ENCODE measurements around the gene FCMR. TPM values are rescaled to one million over a fixed set of nuclear protein-coding genes. Genes with fewer than 3 reads are reported as not detected.

Gene FCMR
- total RNA-seq, 1 donor from 2014 or later, result 6.3 TPM

DNA sequence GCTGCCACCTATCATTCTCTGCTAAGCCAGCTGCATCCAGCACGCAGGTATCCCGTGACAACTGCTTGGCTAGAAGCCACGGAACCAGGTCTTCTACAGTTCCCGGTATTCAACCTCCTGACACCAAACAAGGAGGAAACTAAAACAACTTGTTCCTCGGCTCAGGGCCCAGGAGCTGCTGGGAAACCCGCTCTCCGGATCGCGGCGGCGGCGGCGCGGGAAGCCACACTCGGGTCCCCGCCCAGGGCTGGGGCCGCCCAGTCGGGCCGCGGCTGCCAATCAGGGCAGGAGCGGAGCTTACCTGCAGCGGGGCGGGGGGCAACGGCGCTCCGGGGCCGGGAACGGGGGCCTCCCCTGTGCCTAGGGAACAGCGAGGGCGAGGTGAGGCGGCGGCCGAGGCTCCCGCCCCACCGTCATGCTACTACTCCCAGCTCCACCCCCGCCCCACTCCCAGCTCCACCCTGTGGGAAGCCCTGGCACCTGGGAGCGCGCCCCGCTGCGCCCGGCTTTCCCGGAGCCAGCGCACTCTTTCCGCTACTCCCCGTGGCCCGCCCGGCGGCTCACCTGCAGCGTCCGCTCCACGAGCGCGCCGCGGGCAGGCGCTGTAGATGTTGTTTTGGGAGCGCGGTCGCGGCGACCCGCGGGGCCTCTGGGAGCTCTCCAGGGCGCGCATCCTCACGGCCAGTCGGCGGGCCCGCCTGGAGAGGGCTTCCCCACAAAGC is 12.4 kb downstream of the FCMR start:
- ATAC-seq (peak; percentile 55), DNase-seq (ENCODE audit: missing footprints) (no peak)
- intact Hi-C loops (cut with DNase I), result no loop called here

DNA sequence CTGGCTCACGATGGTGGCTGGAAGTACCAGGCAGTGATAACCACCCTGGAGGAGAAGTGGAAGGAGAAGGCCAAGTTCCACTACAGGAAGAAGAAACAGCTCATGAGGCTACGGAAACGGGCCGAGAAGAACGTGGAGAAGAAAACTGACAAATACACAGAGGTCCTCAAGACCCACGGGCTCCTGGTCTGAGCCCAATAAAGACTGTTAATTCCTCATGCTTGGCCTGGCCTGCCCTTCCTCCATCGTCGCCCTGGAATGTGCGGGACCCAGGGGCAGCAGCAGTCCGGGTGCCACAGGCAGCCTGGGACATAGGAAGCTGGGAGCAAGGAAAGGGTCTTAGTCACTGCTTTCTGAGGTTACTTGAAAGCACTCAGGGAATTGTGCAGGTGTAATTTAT is 13.7 kb downstream of the FCMR start:
- ATAC-seq (no peak), DNase-seq (ENCODE audit: missing footprints) (no peak)
- intact Hi-C loops (cut with DNase I), result no loop called here

DNA sequence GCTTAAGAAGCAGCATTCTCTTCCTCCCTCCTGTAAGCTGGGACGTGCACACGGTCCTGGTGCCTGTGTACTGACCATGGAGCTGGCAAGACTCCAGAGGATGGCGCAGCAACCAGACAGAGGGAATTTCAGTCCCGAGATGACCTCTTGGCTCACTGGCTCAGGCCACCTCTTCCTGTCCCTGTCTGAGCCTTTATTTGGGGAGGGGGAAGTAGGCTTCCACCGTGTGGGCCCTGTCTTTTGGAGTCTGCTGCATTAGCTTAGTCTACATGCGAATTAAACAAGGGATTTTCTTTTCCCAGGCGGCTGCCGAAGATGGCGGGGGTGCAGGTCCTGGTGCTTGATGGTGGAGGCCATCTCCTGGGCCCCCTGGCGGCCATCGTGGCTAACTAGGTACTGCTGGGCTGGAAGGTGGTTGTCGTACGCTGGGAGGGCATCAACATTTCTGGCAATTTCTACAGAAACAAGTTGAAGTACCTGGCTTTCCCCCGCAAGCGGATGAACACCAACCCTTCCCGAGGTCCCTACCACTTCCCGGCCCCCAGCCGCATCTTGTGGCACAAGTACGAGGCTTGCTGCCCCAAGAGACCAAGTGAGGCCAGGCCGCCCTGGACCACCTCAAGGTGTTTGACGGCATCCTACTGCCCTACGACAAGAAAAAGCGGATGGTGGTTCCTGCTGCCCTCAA is 14.3 kb downstream of the FCMR start:
- ATAC-seq (no peak), DNase-seq (ENCODE audit: missing footprints) (no peak)
- intact Hi-C loops (cut with DNase I), result no loop called here

DNA sequence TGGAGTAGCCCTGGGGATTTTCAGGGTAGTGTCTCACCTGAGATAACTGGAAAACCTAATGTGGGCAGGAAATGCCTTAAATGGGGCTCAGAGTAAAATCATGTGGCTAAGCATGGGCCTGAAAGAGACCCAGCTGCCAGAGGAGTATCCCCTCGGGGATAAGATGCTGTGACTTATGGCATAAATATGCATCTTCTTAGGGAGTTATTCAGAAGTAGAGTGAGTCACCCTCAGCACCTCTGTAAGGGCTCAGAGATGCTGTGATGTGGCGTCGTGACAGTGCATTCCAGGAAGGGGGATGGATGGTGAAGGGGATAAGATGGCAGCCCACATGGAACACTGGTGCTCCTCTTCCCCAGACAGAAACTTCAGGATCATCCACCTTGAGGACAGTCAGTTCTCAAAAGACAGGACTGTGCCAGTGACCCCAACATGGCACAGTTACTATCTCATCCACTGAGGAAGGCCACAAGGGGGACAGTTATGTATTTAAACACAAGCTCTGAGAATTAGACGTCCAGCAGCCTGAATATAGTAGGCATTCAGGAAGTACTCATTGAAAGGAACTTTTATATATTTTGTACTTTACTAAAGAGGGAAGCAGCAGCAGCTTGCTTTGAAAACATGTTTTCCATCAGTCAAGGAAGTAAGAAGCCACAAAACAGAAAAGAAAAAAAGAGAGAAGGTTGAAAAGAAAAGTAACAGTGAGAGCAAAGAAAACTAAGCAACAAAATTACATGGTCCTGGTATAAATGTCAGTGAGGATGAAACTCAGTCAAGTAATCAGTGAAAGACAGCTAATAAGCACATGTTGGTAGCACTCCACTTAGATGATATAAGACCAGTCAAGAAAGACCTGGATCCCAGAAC is 16.2 kb downstream of the FCMR start:
- intact Hi-C loops (cut with DNase I), result no loop called here
- DNase-seq (ENCODE audit: missing footprints), result no peak
- no peak for ATAC-seq

DNA sequence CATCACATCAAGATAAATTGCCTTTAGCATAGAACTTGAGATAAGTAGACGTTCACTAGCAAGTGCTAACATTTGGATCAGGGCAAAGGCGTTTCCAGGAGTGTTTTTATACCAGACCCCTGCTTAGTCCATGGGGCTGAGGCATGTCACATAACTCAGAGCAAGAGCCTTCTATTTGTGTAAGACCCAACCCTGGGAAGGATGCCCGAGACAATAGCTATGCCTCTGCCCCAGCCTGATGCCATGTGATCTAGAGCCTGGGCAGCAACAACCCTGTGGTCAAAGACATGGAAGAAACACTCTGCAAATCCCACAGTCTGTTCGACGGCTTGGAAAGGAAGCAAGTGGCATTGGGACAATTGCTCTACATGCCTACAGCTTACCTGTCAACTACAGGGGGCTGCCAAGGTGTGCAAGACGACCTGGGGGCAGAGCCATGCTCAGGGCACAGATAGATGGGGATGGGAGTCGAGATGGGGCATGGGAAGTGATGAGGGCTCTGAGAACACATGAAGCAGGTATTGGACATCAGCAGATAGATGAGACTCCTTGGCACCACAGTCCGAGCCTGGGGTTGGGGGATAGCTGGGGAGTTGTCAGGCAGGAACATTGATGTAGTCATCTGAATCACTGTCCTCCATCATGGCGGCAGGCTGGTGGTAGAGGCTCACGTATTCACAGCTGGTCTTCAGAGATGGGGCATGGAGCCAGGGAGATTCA is 17.2 kb downstream of the FCMR start:
- intact Hi-C loops (cut with DNase I), result no loop called here
- peak; percentile 54 for ATAC-seq
- no peak for DNase-seq (ENCODE audit: missing footprints)

DNA sequence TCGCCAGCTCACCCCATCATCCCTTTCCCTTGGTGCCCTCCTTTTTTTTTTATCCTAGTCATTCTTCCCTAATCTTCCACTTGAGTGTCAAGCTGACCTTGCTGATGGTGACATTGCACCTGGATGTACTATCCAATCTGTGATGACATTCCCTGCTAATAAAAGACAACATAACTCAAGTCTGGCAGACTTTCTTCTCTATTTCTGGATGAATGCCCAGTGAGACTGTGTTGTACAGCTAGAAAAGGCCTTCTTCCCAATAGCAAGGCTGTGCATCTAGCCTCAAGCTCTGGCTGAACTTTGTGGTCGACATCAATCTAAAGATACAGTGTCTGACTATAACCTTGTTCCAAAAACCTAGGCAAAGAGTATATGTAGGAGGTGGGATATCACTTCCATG is 18.1 kb downstream of the FCMR start:
- intact Hi-C loops (cut with DNase I), result no loop called here
- ATAC-seq, result peak; percentile 69
- no peak for DNase-seq (ENCODE audit: missing footprints)

DNA sequence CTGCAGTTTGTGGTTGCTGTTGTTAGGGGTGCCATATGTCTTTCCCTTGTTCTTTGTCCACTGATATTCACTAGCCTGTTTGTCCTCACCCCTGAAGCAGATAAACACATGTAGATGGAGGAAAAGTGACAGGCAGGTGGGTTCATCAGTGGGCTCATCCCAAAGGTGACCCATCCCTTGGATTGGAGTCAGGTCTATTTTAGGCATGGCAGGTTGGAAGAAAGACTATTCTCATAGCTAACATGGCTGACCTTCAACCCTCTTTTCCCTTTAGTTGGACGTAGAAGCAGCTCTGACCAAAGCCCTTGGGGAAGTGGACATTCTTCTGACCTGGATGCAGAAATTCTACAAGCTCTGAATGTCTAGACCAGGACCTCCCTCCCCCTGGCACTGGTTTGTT is 19.0 kb downstream of the FCMR start:
- no peak for DNase-seq (ENCODE audit: missing footprints)
- intact Hi-C loops (cut with DNase I), result no loop called here
- no peak for ATAC-seq

DNA sequence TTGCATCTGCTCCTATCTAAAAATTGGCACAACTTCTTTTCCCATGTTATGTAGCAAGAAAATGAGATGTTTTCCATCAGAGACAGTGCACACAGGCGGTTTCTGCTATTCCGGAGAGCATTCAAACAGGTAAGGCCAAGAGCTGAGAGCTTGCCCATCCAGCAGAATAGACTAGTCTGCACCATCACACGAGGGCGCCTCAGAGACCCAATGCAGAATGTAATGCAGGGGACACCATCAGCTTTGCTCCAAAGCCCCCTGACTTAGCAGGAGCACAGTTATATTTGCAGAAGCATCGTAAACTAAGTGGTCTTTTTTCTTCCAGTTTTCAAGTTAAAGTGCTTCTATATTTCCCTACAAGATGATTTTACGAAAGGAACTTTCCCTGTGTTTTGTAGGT is 19.8 kb downstream of the FCMR start:
- ATAC-seq, result no peak
- DNase-seq (ENCODE audit: missing footprints), result no peak
- intact Hi-C loops (cut with DNase I), result no loop called here

DNA sequence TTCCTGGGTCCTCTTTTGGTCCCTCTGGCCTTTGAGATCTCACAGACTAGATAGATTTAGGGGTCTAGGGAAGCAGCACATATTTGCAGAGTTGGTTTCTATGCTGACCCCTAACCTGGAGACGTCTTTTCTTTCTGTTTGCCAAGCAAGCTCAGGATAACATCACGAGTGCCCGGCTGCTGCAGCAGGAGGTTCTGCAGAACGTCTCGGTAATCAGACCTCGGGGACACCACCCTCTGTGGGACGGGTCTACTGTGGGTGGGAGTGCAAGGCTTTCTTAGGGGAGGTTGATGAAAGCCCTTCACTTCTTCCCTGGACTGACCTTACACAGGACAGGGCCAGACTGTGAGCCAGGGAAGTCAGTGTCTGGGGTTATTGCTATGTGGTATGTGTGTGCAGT is 21.6 kb downstream of the FCMR start:
- intact Hi-C loops (cut with DNase I), result no loop called here
- DNase-seq (ENCODE audit: missing footprints), result no peak

DNA sequence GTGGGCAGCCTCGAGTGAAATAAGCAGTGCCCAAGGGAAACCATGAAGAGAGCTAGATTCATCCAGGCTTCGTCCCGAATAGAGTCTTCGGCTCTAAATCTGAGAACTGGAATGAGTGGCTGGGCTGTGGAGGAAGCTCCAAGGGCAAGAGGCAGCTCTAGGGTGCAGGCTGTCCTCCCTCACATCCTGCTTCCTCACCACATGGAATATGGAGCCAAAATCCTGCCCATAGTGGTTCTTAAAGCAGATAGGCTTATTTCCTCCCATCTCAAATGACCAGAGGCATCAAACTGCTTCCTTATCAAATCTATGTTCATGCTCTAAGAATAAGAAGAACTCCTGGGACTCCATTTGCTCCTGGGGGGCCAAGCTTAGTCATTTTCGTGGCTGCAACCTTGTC is 22.0 kb downstream of the FCMR start:
- no peak for ATAC-seq
- no peak for DNase-seq (ENCODE audit: missing footprints)
- intact Hi-C loops (cut with DNase I), result no loop called here

More for the DNA sequence above, 21.6 kb downstream of the FCMR start:
- no peak for ATAC-seq

DNA sequence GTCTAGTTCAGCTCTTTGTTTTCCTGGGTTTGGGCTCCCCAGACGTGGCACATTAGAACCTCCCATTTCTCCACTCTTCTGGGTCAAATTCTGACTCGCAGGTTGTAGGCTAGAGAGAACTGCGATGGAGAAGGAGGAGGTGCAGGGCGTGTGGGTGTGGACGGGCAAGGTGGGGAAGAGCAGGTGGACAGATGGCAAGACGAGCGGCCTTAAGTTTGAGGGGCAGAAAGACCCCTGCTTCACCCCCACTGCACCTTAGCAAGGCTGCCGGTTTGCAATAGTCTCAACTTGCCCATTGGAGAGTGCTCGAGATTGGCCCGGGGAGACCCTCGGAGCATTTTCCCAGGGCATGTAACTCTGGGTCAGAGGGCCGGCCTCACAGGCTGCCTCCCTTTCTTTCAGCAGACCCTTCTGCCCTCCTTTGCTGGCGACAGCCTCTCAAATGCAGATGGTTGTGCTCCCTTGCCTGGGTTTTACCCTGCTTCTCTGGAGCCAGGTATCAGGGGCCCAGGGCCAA is 22.8 kb downstream of the FCMR start:
- DNase-seq (ENCODE audit: missing footprints) (no peak), ATAC-seq (no peak)
- intact Hi-C loops (cut with DNase I), result no loop called here

DNA sequence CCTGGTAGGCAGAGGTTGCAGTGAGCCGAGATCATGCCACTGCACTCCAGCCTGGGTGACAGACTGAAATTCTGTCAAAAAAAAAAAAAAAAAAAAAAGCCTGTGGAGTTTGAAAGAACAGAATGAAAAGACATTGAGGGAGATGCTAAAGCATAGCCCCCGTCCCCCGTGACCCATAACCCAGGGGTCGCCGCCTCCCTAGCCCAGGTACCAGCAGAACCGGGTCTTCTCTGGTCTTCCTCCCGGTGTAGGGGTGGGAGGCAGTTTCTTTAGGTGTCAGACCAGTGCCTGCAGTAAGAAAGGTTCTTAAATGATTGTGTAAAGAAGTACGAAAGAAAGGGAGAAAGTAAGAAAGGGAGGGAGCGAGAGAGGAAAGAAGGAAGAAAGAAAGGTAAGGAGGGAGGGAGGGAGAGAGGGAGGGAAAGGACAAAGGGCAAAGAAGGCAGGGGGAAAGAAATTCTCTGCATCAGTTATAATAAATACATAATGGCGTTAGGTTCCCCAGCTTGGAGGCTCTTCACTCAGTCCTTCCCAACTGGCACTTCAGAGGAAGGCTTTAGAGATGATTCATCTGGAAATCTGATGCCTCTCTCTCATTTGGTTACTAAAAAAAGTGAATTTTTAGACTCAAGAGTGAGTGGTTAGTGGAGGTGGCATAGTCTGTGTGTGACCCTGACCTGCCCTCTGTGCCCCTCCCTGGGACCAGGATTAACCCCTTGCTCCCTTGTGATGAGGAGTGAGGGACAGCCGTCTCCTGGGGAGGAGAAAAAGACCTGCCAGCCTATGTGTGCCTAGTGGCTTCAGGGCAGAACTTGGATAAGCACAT is 23.4 kb downstream of the FCMR start:
- no peak for ATAC-seq
- DNase-seq (ENCODE audit: missing footprints), result no peak
- intact Hi-C loops (cut with DNase I), result no loop called here

DNA sequence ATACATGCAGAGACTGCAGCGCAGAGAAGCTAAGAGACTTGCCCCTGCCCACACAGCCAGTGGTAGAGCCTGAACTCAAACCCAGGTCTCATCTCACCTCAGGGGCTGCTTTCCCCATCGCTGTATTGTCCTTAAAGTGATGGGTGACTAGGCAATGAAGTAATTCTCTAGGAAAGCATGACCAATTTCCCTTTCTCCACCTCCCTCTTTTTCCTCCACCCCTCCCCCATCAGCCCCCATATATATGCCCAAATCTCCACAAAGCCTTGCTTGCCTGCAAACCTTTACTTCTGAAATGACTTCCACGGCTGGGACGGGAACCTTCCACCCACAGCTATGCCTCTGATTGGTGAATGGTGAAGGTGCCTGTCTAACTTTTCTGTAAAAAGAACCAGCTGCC is 24.6 kb downstream of the FCMR start, which contains the start of gene IL24:
TSS of gene IL24 (plus strand) at position 269 of the 400 bp plus-strand sequence. CDS start 390 bp downstream, outside the sequence.
- intact Hi-C loops (cut with DNase I), result no loop called here
- ATAC-seq, result no peak

DNA sequence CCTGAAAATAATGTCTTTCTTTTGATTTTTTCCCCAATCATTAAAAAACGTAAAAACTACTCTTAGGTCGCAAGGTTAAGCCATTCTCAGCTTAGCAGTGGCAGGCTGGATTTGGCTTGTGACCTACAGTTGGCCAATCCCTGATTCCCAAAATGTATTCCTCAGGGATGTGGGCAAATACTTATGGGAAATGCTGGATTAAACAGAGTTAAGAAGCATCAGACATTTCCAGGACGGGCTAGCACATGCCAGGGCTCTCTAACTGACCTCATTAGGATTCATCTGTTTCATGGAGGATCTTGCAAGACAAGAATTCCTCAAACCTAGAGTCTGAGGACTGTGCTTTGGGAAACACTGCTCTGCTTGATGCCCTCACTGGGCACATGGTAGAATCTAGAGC is 25.5 kb downstream of the FCMR start:
- no peak for DNase-seq (ENCODE audit: missing footprints)
- no peak for ATAC-seq
- intact Hi-C loops (cut with DNase I), result no loop called here

More for the DNA sequence above, 24.6 kb downstream of the FCMR start, which contains the start of gene IL24:
- DNase-seq (ENCODE audit: missing footprints), result no peak

DNA sequence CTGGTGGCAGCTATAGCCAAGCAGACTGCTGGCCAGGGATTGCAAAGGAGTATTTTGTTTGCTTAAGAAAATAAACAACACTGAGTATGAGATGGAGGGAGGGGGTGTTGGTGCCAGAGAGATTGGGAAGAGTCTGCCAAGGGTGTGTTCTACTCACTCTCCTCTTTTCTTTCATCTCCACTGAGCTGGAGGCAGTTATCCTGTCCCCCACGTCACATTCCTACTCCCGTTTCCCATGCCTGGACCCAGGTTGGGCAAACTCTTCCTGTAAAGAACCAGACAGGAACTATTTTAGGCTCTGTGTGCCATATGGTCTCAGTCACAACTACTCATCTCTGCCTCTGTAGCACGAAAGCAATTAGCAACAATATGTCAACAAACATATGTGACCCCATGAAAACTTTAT is 25.9 kb downstream of the FCMR start:
- no peak for ATAC-seq

DNA sequence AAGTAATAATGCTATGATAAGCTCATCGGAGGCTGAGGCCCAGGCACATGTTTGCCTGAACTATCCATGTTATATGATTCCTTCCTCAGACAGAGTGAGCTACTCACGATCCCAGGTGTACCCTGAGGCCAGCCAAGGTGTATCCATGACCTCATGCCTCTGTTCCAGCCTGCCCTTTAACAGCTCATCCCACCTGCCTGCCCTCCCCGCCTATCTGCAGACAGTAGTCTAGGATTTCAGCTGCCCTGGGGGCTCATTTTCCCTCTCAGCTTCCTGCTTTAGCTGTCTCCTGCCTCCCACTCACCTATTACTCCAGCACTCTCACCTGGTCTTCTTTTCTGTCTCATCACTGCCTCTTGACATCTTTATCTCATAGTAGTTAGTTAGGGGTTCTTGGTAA is 26.4 kb downstream of the FCMR start:
- intact Hi-C loops (cut with DNase I), result no loop called here
- no peak for ATAC-seq
- no peak for DNase-seq (ENCODE audit: missing footprints)

More for the DNA sequence above, 25.9 kb downstream of the FCMR start:
- intact Hi-C loops (cut with DNase I), result no loop called here
- no peak for DNase-seq (ENCODE audit: missing footprints)

DNA sequence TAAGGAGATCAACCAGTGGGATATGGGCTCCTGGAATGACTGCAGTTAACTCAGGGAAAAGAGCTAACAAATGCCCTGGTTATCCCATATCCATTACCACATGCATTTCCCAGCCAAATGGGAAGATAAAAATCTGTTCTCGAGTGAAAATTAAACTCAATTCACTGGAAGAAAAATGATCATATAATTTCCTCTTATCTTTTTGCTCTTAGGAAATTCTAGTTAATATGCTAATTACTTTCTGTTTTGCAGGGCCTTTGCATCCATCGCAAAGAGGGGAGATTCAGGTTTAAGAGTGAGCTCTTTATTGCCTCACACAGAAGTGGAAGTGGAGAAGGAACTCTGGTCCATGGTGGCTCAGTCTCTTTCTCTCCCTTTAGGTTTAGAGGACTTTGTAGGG is 28.4 kb downstream of the FCMR start:
- intact Hi-C loops (cut with DNase I), result no loop called here
- no peak for ATAC-seq
- DNase-seq (ENCODE audit: missing footprints), result no peak

Measured in Right ventricle myocardium inferior (tissue), 1 donor.